HG02973 (cell line): ENCODE measurements around the gene SAMD9.
"Not testable (repeated sequence)": the region's sequence is repeated elsewhere in the genome, so short reads cannot be mapped to it uniquely, and the experiment has no call there.

ENCODE experiments used
- ATAC-seq: cut with Tn5 transposase; IDR thresholded peaks from one replicate; pipeline ENCODE4 v1.9.1; 2021; ENCODE audit warnings: moderate library complexity; ENCODE audit not compliant: unreplicated experiment

The SAMD9 gene

GRCh38 chr7:93117852-93118530 is at the start of gene SAMD9:
Gene SAMD9, minus strand, starts transcription at chr7:93117979. Its CDS starts 11,882 bp downstream, at chr7:93106097.
- peak; percentile 100 for ATAC-seq

GRCh38 chr7:93165447-93165846 is 47.7 kb upstream of the SAMD9 start:
- peak; percentile 98 for ATAC-seq

- ATAC-seq: no peak
Observed at GRCh38 chr7:93164766-93165165, 47.0 kb upstream of the SAMD9 start.

GRCh38 chr7:93161181-93161762 is 43.5 kb upstream of the SAMD9 start:
- no peak for ATAC-seq

- ATAC-seq: no peak
Observed at GRCh38 chr7:93160410-93160809, 42.6 kb upstream of the SAMD9 start.

- no peak for ATAC-seq
Observed at GRCh38 chr7:93159490-93159889, 41.7 kb upstream of the SAMD9 start.

GRCh38 chr7:93156884-93157283 is 39.1 kb upstream of the SAMD9 start:
- ATAC-seq: no peak

- no peak for ATAC-seq
Observed at GRCh38 chr7:93150200-93150835, 32.5 kb upstream of the SAMD9 start.

- no peak for ATAC-seq
Observed at GRCh38 chr7:93148727-93149126, 30.9 kb upstream of the SAMD9 start.

GRCh38 chr7:93148144-93148543 is 30.4 kb upstream of the SAMD9 start, which contains the start of gene SAMD9L:
Gene SAMD9L, minus strand, starts transcription at chr7:93148385. Its CDS starts 12,414 bp downstream, at chr7:93135971.
- ATAC-seq: peak; percentile 58

GRCh38 chr7:93147363-93147762 is 29.6 kb upstream of the SAMD9 start:
- peak; percentile 78 for ATAC-seq

GRCh38 chr7:93146472-93147141 is 28.8 kb upstream of the SAMD9 start:
- ATAC-seq: no peak

- no peak for ATAC-seq
Observed at GRCh38 chr7:93146036-93146435, 28.3 kb upstream of the SAMD9 start.

- no peak for ATAC-seq
Observed at GRCh38 chr7:93145354-93145753, 27.6 kb upstream of the SAMD9 start.

- no peak for ATAC-seq
Observed at GRCh38 chr7:93142127-93142526, 24.3 kb upstream of the SAMD9 start.

GRCh38 chr7:93140582-93141191 is 22.9 kb upstream of the SAMD9 start:
- ATAC-seq: no peak

GRCh38 chr7:93138576-93138975 is 20.8 kb upstream of the SAMD9 start:
- no peak for ATAC-seq

- no peak for ATAC-seq
Observed at GRCh38 chr7:93133005-93133404, 15.2 kb upstream of the SAMD9 start.

- no peak for ATAC-seq
Observed at GRCh38 chr7:93132216-93132615, 14.4 kb upstream of the SAMD9 start.

GRCh38 chr7:93126954-93127353 is 9.2 kb upstream of the SAMD9 start:
- not testable (repeated sequence) for ATAC-seq

GRCh38 chr7:93123532-93123931 is 5.8 kb upstream of the SAMD9 start:
- not testable (repeated sequence) for ATAC-seq
